Measurements from ENCODE around the gene SYNE1.

Gene SYNE1

GRCh38 chr6:152583888-152584287 is 53.3 kb downstream of the SYNE1 start:
- Histone ChIP-seq H3K27me3 (ENCODE audit: insufficient read depth, low read depth, severe bottlenecking) (no peaks in the 10 kb centered on the region), H3K4me3 (ENCODE audit: low read depth, low read length) (no peak overlapping the region), H3K9me3 (ENCODE audit: severe bottlenecking) (no peaks in the 10 kb centered on the region), H3K27ac (no peak overlapping the region), H3K36me3 (no peaks in the 10 kb centered on the region)
- TF ChIP-seq CTCF (IDR thresholded peaks at IDR 0.05; ENCODE audit: low read depth, low read length) = no peak
- no peak for DNase-seq

- Histone ChIP-seq H3K27me3 (ENCODE audit: insufficient read depth, low read depth, severe bottlenecking) (no peaks in the 10 kb centered on the region), H3K27ac (no peak overlapping the region), H3K36me3 (no peaks in the 10 kb centered on the region), H3K9me3 (ENCODE audit: severe bottlenecking) (no peaks in the 10 kb centered on the region), H3K4me3 (ENCODE audit: low read depth, low read length) (no peak overlapping the region)
- TF ChIP-seq CTCF (IDR thresholded peaks at IDR 0.05; ENCODE audit: low read depth, low read length) = no peak
- DNase-seq = no peak
Measured at GRCh38 chr6:152576525-152576924, 60.6 kb downstream of the SYNE1 start.

GRCh38 chr6:152575621-152576150 is 61.5 kb downstream of the SYNE1 start:
- no peaks in the 10 kb centered on the region for H3K9me3 ChIP-seq (ENCODE audit: severe bottlenecking)
- no peaks in the 10 kb centered on the region for H3K27me3 ChIP-seq (ENCODE audit: insufficient read depth, low read depth, severe bottlenecking)
- no peak overlapping the region for H3K27ac ChIP-seq
- TF ChIP-seq CTCF (IDR thresholded peaks at IDR 0.05; ENCODE audit: low read depth, low read length) = no peak
- H3K36me3 ChIP-seq = no peaks in the 10 kb centered on the region
- no peak for DNase-seq
- H3K4me3 ChIP-seq (ENCODE audit: low read depth, low read length) = no peak overlapping the region

GRCh38 chr6:152575161-152575560 is 62.0 kb downstream of the SYNE1 start:
- H3K36me3 ChIP-seq = no peaks in the 10 kb centered on the region
- H3K27me3 ChIP-seq (ENCODE audit: insufficient read depth, low read depth, severe bottlenecking) = no peaks in the 10 kb centered on the region
- H3K4me3 ChIP-seq (ENCODE audit: low read depth, low read length) = no peak overlapping the region
- no peaks in the 10 kb centered on the region for H3K9me3 ChIP-seq (ENCODE audit: severe bottlenecking)
- TF ChIP-seq CTCF (IDR thresholded peaks at IDR 0.05; ENCODE audit: low read depth, low read length) = no peak
- H3K27ac ChIP-seq = no peak overlapping the region
- DNase-seq = no peak

GRCh38 chr6:152573762-152574161 is 63.4 kb downstream of the SYNE1 start:
- no peak for DNase-seq
- Histone ChIP-seq H3K9me3 (ENCODE audit: severe bottlenecking) (no peaks in the 10 kb centered on the region), H3K4me3 (ENCODE audit: low read depth, low read length) (no peak overlapping the region), H3K27ac (no peak overlapping the region), H3K36me3 (no peaks in the 10 kb centered on the region), H3K27me3 (ENCODE audit: insufficient read depth, low read depth, severe bottlenecking) (no peaks in the 10 kb centered on the region)
- TF ChIP-seq CTCF (IDR thresholded peaks at IDR 0.05; ENCODE audit: low read depth, low read length) = no peak

Data from WERI-Rb-1 (cell line).